ENCODE measurements around the gene CCSER1.
A peak's percentile ranks its signal among the peaks of the same experiment; 100 is the strongest.

The CCSER1 gene

DNA sequence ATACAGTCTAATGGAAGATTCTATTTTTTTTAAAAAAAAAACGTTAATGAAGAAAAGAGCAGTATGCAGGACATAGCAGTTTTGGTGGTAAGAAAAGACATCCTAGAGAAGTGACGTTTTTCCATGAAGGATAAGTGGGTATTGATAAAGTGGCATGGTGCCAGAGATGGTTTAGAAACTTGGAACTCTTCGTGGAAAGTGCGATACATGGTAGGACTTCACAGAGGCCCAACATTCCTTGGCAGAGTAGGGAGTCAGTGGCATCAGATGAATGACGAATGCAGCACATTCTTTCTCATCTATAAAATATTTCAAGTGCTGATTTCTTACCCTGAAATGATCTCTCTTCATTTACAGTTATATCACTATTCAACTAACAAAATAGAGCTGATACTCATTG lies 298.7 kb downstream of the CCSER1 start:
- H3K9me3 ChIP-seq (ENCODE audit: low read depth, low read length): no peaks in the 10 kb centered on the region
- no peak overlapping the region for H3K27ac ChIP-seq
- no peaks in the 10 kb centered on the region for H3K36me3 ChIP-seq (ENCODE audit: insufficient read depth, low read length)
- no peak overlapping the region for H3K9ac ChIP-seq (ENCODE audit: insufficient read length)
- DNase-seq (ENCODE audit: low read depth, low spot score): no peak
- H3K4me3 ChIP-seq: no peak overlapping the region
- TF ChIP-seq FOXP2 (optimal IDR thresholded peaks at IDR 0.05; ENCODE audit: control extremely low read depth, extremely low read length, insufficient read depth) (no peak), POLR2AphosphoS5 (IDR thresholded peaks at IDR 0.05; ENCODE audit: borderline replicate concordance, low read depth, low read length) (no peak), EZH2 (IDR thresholded peaks at IDR 0.05) (no peak)

DNA sequence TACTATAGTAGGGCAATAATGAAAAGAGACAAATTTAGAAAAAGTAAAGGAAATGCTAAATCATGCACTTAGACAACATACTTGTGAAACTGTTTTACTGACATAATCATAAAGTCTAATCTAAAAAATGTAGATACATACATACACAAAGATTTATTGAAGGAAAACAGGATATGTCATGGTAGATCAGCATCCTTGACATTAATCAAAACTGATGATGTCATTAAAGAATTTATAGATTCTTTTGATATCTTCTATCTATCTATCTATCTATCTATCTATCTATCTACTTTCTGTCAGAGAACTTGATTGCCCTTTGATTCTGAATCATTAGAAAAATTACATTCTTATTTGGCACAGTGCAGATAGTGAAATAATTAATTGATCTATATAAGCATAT lies 311.3 kb downstream of the CCSER1 start:
- Histone ChIP-seq H3K9me3 (ENCODE audit: low read depth, low read length) (no peaks in the 10 kb centered on the region), H3K27ac (no peak overlapping the region), H3K36me3 (ENCODE audit: insufficient read depth, low read length) (no peaks in the 10 kb centered on the region), H3K4me3 (no peak overlapping the region), H3K9ac (ENCODE audit: insufficient read length) (no peak overlapping the region)
- TF ChIP-seq EZH2 (IDR thresholded peaks at IDR 0.05) (no peak), POLR2AphosphoS5 (IDR thresholded peaks at IDR 0.05; ENCODE audit: borderline replicate concordance, low read depth, low read length) (no peak), FOXP2 (optimal IDR thresholded peaks at IDR 0.05; ENCODE audit: control extremely low read depth, extremely low read length, insufficient read depth) (no peak)
- no peak for DNase-seq (ENCODE audit: low read depth, low spot score)

DNA sequence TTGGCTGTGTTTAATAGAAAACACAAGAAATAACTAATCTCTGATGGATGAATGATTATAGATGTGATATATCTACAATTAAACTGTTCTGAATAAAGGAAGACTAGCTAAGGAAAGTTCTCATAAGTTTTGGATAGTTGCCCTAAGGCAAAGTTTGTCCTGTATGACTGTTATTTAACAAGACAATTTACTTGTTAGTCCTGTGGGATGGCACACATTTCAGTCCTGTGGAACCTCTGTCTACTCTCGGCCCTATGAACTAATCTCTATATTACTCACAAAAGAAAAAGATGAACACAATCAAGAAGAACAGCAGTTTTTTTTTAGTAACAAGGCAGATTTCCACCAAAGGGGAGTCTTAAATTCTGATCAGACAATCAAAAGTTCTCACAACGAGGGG lies 314.6 kb downstream of the CCSER1 start:
- H3K27ac ChIP-seq: no peak overlapping the region

DNA sequence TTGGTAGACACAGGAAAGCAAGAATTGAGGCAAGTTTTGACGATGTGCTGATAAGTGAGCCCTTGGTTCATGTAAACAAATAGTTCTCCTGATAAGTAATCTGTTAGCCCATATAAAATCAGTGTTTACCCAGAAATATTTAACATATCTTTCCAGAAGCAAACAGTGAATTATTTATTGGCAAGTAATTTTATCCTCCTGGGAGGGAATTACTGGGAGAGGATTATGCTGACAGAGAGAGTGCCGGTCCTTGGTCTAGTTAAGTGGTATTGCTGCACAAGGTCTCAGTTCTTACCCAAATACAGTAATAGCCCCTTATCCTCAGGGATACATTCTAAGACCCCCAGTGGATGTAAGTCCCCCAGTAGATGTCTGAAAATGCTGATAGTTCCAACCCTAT lies 315.4 kb downstream of the CCSER1 start:
- H3K9me3 ChIP-seq (ENCODE audit: low read depth, low read length): no peaks in the 10 kb centered on the region
- no peak overlapping the region for H3K27ac ChIP-seq
- no peaks in the 10 kb centered on the region for H3K36me3 ChIP-seq (ENCODE audit: insufficient read depth, low read length)
- no peak overlapping the region for H3K4me3 ChIP-seq
- no peak for DNase-seq (ENCODE audit: low read depth, low spot score)
- no peak for TF ChIP-seq EZH2 (IDR thresholded peaks at IDR 0.05)
- no peak for TF ChIP-seq FOXP2 (optimal IDR thresholded peaks at IDR 0.05; ENCODE audit: control extremely low read depth, extremely low read length, insufficient read depth)
- no peak for TF ChIP-seq POLR2AphosphoS5 (IDR thresholded peaks at IDR 0.05; ENCODE audit: borderline replicate concordance, low read depth, low read length)
- H3K9ac ChIP-seq (ENCODE audit: insufficient read length): no peak overlapping the region

More for the DNA sequence above, 314.6 kb downstream of the CCSER1 start:
- Histone ChIP-seq H3K36me3 (ENCODE audit: insufficient read depth, low read length) (no peaks in the 10 kb centered on the region), H3K4me3 (no peak overlapping the region), H3K9ac (ENCODE audit: insufficient read length) (no peak overlapping the region), H3K9me3 (ENCODE audit: low read depth, low read length) (no peaks in the 10 kb centered on the region)
- no peak for DNase-seq (ENCODE audit: low read depth, low spot score)
- TF ChIP-seq EZH2 (IDR thresholded peaks at IDR 0.05) (no peak), POLR2AphosphoS5 (IDR thresholded peaks at IDR 0.05; ENCODE audit: borderline replicate concordance, low read depth, low read length) (no peak), FOXP2 (optimal IDR thresholded peaks at IDR 0.05; ENCODE audit: control extremely low read depth, extremely low read length, insufficient read depth) (no peak)

DNA sequence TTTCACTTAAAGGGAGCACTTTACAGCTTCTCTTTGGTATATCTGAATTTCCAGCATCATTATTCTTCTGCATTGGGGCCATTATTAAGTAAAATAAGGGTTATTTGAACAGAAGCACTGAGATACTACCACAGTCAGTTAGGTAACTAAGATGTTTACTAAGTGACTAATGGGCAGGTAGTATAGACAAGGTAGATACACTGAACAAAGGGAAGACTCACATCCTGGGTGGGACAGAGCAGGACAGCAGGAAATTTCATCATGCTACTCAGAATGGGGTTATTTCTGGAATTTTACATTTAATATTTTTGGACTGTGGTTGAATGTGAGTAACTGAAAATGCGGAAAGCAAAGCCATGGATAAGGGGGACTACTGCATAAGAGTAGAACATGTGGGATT lies 316.0 kb downstream of the CCSER1 start:
- H3K27ac ChIP-seq: no peak overlapping the region
- H3K36me3 ChIP-seq (ENCODE audit: insufficient read depth, low read length): no peaks in the 10 kb centered on the region
- no peaks in the 10 kb centered on the region for H3K9me3 ChIP-seq (ENCODE audit: low read depth, low read length)
- DNase-seq (ENCODE audit: low read depth, low spot score): no peak
- no peak overlapping the region for H3K4me3 ChIP-seq
- no peak overlapping the region for H3K9ac ChIP-seq (ENCODE audit: insufficient read length)
- TF ChIP-seq FOXP2 (optimal IDR thresholded peaks at IDR 0.05; ENCODE audit: control extremely low read depth, extremely low read length, insufficient read depth): no peak
- TF ChIP-seq POLR2AphosphoS5 (IDR thresholded peaks at IDR 0.05; ENCODE audit: borderline replicate concordance, low read depth, low read length): no peak
- no peak for TF ChIP-seq EZH2 (IDR thresholded peaks at IDR 0.05)

DNA sequence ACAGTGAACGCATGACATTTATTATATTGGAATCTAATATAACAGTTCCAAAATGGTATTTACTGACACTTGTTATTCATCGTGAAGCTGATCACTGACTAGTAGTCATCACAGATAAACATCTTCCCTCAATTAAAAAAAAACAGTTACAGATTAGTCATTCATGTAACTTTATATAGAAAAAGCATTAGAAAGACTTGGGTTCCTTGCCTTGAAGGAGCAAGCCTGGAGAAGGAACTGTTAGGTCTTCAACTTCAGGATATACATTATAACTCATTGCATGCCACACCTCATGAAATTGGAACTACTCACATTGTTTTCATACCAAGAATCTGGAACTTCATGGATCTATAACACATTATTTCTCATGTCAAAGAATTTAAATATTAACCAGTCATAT lies 317.7 kb downstream of the CCSER1 start:
- Histone ChIP-seq H3K36me3 (ENCODE audit: insufficient read depth, low read length) (no peaks in the 10 kb centered on the region), H3K9ac (ENCODE audit: insufficient read length) (peak overlapping the region; percentile 32), H3K4me3 (peak overlapping the region; percentile 49), H3K9me3 (ENCODE audit: low read depth, low read length) (no peaks in the 10 kb centered on the region), H3K27ac (peak overlapping the region; percentile 92)
- DNase-seq (ENCODE audit: low read depth, low spot score): no peak
- TF ChIP-seq POLR2AphosphoS5 (IDR thresholded peaks at IDR 0.05; ENCODE audit: borderline replicate concordance, low read depth, low read length) (no peak), FOXP2 (optimal IDR thresholded peaks at IDR 0.05; ENCODE audit: control extremely low read depth, extremely low read length, insufficient read depth) (no peak), EZH2 (IDR thresholded peaks at IDR 0.05) (no peak)

DNA sequence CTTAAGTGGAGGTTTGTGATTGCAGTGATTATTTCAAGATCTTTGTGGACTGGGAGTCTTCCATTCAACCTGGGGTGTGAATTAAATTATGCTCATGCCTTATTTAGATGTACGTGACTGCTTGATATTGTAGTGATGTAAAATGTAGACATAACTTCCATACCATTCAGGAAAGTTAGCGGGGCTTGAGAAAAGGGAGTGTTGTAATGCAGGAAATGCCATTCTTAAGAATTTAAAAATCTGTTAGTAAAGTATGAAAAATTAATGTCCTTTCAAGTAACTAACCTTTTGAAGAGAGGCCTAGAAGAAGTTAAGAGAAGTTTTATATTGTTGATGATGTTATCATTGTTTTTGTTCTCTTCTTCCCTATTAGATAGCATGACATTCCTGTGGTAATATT lies 318.2 kb downstream of the CCSER1 start:
- DNase-seq (ENCODE audit: low read depth, low spot score): peak; percentile 72
- H3K27ac ChIP-seq: peak overlapping the region; percentile 92
- no peaks in the 10 kb centered on the region for H3K9me3 ChIP-seq (ENCODE audit: low read depth, low read length)
- TF ChIP-seq FOXP2 (optimal IDR thresholded peaks at IDR 0.05; ENCODE audit: control extremely low read depth, extremely low read length, insufficient read depth) (no peak), EZH2 (IDR thresholded peaks at IDR 0.05) (no peak), POLR2AphosphoS5 (IDR thresholded peaks at IDR 0.05; ENCODE audit: borderline replicate concordance, low read depth, low read length) (no peak)
- H3K4me3 ChIP-seq: peak overlapping the region; percentile 49
- H3K9ac ChIP-seq (ENCODE audit: insufficient read length): peak overlapping the region; percentile 32
- no peaks in the 10 kb centered on the region for H3K36me3 ChIP-seq (ENCODE audit: insufficient read depth, low read length)

DNA sequence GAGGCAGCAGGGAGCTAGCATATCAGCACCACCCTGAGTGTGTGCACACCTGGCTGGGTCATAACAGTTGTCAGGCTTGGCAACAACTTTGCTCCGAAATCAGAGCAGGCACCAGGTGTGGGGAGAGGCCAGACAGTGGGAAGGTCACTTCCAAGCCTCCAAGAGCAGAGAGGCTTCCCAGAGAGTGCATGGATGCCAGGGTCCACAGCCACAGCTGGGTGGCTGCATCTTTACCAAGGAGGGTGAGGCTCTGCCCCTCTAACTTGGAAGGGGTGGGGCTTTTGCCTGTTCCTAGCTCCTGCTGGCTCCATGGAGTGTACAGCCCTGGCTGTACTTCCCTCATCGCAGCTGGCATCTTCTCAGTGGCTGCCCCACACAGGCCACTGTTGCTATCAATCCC lies 322.4 kb downstream of the CCSER1 start:
- H3K4me3 ChIP-seq: no peak overlapping the region

DNA sequence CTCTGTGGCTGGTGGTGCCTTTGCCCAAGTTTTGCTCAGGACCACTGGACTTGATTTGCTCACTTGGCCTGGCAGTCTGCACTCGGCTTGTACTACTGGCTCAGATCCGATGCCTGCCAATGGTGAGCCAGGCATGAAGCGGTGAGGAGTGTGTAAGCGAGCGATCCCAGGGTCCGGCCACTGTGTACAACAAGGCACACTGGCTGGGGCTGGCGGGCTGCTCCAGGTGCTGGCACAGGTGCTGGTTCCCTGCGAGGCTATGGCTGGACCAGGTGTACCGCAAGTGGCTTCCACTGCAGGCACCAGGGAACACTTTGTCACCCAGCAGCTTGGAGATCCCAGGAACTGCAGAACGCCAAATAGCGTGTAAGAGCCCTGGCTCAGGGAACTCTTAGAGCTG lies 329.7 kb downstream of the CCSER1 start:
- no peaks in the 10 kb centered on the region for H3K9me3 ChIP-seq (ENCODE audit: low read depth, low read length)
- H3K36me3 ChIP-seq (ENCODE audit: insufficient read depth, low read length): no peaks in the 10 kb centered on the region
- no peak overlapping the region for H3K27ac ChIP-seq
- TF ChIP-seq EZH2 (IDR thresholded peaks at IDR 0.05): no peak
- TF ChIP-seq POLR2AphosphoS5 (IDR thresholded peaks at IDR 0.05; ENCODE audit: borderline replicate concordance, low read depth, low read length): no peak
- TF ChIP-seq FOXP2 (optimal IDR thresholded peaks at IDR 0.05; ENCODE audit: control extremely low read depth, extremely low read length, insufficient read depth): no peak
- DNase-seq (ENCODE audit: low read depth, low spot score): no peak
- no peak overlapping the region for H3K4me3 ChIP-seq
- no peak overlapping the region for H3K9ac ChIP-seq (ENCODE audit: insufficient read length)

More for the DNA sequence above, 322.4 kb downstream of the CCSER1 start:
- DNase-seq (ENCODE audit: low read depth, low spot score): no peak
- Histone ChIP-seq H3K9ac (ENCODE audit: insufficient read length) (no peak overlapping the region), H3K27ac (no peak overlapping the region), H3K36me3 (ENCODE audit: insufficient read depth, low read length) (no peaks in the 10 kb centered on the region), H3K9me3 (ENCODE audit: low read depth, low read length) (no peaks in the 10 kb centered on the region)
- TF ChIP-seq EZH2 (IDR thresholded peaks at IDR 0.05): no peak
- no peak for TF ChIP-seq FOXP2 (optimal IDR thresholded peaks at IDR 0.05; ENCODE audit: control extremely low read depth, extremely low read length, insufficient read depth)
- TF ChIP-seq POLR2AphosphoS5 (IDR thresholded peaks at IDR 0.05; ENCODE audit: borderline replicate concordance, low read depth, low read length): no peak

Measured in SK-N-MC (cell line).